NT2/D1 (cell line): ENCODE measurements around the gene WDFY4.
A peak's percentile ranks its signal among the peaks of the same experiment; 100 is the strongest.

ENCODE experiments used
- DNase-seq: peaks from one replicate; pipeline ENCODE4 v3.0.0-alpha.2; 2011; ENCODE audit warnings: low read depth, low spot score
- H3K27me3 ChIP-seq: 2 replicates; pipeline ENCODE4 v1.6.0; 2011; ENCODE audit warnings: mild to moderate bottlenecking; ENCODE audit not compliant: insufficient read length, insufficient read depth
- H3K36me3 ChIP-seq: 2 replicates; pipeline ENCODE4 v1.6.1; 2011; ENCODE audit warnings: mild to moderate bottlenecking, low read length, mixed read lengths; ENCODE audit not compliant: insufficient read depth, insufficient read length
- H3K4me1 ChIP-seq: 2 replicates; pipeline ENCODE4 v1.5.1; 2011; ENCODE audit not compliant: insufficient read depth, insufficient read length
- H3K4me3 ChIP-seq: 2 replicates; pipeline ENCODE4 v1.5.1; 2011; ENCODE audit warnings: low read depth; ENCODE audit not compliant: insufficient read length
- H3K9ac ChIP-seq: 2 replicates; pipeline ENCODE4 v1.6.0; 2011; ENCODE audit warnings: low read depth; ENCODE audit not compliant: insufficient read length
- H3K9me3 ChIP-seq: 2 replicates; pipeline ENCODE4 v1.5.1; 2011; ENCODE audit warnings: mild to moderate bottlenecking, low read length; ENCODE audit not compliant: insufficient read depth
- SUZ12 ChIP-seq: IDR thresholded peaks from 2 replicates; pipeline ENCODE4 v1.6.1; 2011; ENCODE audit not compliant: insufficient read length, insufficient read depth; ENCODE audit errors: extremely low read depth
- YY1 ChIP-seq: IDR thresholded peaks from 2 replicates; pipeline ENCODE4 v1.6.1; 2011; ENCODE audit not compliant: insufficient read length, insufficient read depth
- ZNF274 ChIP-seq: IDR thresholded peaks from 2 replicates; pipeline ENCODE4 v1.6.1; 2011; ENCODE audit warnings: mild to moderate bottlenecking, low read depth, low read length

Gene WDFY4

DNA sequence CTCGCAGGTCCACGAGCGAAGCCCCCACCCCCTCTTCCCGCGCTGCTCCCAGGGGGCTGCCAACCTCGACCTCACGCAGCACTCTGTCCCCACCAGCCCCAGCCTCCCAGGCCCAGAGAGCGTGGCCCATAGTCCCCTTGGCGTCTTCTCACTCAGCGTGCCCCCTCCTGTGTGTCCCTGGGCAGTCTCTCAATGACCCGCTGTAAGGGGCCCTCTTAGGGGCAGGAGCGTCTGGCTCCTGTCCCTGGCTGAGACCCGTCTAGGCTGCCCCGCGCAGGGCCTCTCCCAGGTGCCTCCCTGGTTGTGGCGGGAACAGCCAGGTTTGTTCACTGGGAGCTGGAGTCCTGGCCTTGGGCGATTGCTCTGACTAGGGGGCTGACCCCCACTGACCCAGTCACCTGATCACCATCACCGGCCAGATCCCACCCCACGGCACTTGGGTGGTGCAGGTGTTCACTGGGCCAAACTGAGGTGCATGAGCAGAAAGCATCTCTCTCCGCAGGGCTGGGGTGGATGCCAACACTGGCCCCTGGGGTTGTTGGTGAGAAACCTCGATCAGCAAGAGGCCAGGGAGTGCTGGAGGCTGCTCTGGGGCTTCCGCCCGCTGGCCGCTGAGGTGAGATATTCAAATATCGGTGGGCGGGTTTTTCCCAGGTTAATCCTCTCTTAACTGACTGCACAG is 12.6 kb upstream of the WDFY4 start:
- Histone ChIP-seq H3K4me3 (no peak overlapping the region), H3K9me3 (no peaks in the 10 kb centered on the region; the same call in 1 of the 2 replicates), H3K36me3 (no peaks in the 10 kb centered on the region), H3K9ac (peak overlapping the region; percentile 42), H3K4me1 (peaks cover 5% of the 10 kb centered on the region), H3K27me3 (no peaks in the 10 kb centered on the region)
- no peak for TF ChIP-seq YY1
- TF ChIP-seq SUZ12: no peak
- no peak for TF ChIP-seq ZNF274
- no peak for DNase-seq

DNA sequence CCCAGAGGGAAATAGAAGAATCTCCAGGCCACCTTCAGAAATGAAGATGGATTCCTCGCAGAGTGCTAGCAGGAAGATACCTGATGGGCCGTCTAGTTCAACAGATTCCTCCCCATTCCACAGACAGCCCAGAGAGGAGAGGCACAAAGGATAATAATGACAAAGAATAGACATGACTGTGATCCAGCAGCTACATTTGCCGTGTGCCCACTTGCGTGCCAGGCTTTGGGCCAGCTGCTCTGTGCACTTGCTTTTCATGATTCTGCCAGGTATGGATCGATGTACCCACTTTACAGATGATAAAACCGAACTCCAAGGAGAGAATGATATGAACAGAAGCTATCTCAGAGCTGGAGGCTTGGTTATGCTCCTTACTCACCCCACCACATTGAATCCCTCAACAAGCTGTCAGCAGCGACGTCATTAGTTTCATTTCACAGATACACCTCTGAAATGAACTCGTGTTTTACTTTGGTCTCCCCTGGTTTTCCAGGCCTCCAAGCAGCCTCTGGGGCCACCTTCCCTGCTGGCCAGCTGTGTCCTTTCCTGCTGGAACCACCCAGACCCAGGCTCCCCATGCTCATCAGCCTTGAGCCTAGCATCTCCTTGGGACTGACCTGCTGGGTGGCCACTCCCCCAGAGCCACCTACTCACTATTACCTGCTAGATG is 11.9 kb upstream of the WDFY4 start:
- Histone ChIP-seq H3K9ac (no peak overlapping the region), H3K4me3 (no peak overlapping the region), H3K36me3 (no peaks in the 10 kb centered on the region), H3K9me3 (no peaks in the 10 kb centered on the region; the same call in 1 of the 2 replicates), H3K4me1 (peaks cover 5% of the 10 kb centered on the region), H3K27me3 (no peaks in the 10 kb centered on the region)
- TF ChIP-seq SUZ12 (no peak), YY1 (no peak), ZNF274 (no peak)
- DNase-seq: no peak

DNA sequence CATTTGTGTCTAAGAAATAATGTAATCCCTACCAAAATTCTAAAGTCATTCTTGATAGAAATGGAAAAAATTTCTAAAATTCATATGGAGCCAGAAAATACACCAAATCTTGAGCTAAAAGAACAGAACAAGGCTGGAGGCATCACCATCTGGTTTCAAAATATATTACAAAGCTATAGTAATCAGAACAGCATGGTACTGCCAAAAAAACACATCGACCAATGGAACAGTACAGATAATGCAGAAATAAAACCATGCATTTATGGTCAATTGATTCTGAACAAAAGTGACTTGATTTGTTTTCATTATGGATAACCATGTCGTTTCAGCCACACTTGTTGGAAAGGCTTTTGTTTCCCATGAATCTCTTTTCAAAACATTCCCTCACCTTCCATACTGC is 7.0 kb upstream of the WDFY4 start:
- no peak for DNase-seq
- Histone ChIP-seq H3K4me3 (no peak overlapping the region), H3K4me1 (no peaks in the 10 kb centered on the region), H3K36me3 (no peaks in the 10 kb centered on the region), H3K27me3 (no peaks in the 10 kb centered on the region), H3K9me3 (no peaks in the 10 kb centered on the region; the same call in 1 of the 2 replicates), H3K9ac (no peak overlapping the region)
- TF ChIP-seq YY1 (no peak), ZNF274 (no peak), SUZ12 (no peak)

DNA sequence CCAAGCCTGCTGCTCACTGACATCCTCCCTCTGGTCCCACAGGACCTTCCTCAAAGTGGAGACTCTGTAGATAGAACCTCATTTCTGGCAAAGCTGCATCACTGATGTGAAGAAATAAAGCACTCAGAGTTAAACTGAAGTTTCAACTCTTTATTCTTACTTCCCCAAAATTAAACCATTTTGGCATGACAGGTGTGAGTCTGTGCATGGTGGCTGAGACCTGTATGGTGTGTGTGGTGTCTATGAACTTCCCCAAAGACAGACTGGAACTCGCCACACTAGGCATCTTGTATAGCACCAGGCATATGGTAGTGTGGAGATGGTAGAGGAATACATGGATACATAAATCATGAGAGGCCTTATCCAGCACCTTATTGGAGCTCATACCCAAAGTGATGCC is 6.6 kb upstream of the WDFY4 start:
- H3K9ac ChIP-seq: no peak overlapping the region
- H3K4me3 ChIP-seq: no peak overlapping the region
- TF ChIP-seq SUZ12: no peak
- no peak for TF ChIP-seq YY1
- TF ChIP-seq ZNF274: no peak
- no peaks in the 10 kb centered on the region for H3K4me1 ChIP-seq
- H3K36me3 ChIP-seq: no peaks in the 10 kb centered on the region
- H3K27me3 ChIP-seq: no peaks in the 10 kb centered on the region
- no peaks in the 10 kb centered on the region; the same call in 1 of the 2 replicates for H3K9me3 ChIP-seq
- no peak for DNase-seq

DNA sequence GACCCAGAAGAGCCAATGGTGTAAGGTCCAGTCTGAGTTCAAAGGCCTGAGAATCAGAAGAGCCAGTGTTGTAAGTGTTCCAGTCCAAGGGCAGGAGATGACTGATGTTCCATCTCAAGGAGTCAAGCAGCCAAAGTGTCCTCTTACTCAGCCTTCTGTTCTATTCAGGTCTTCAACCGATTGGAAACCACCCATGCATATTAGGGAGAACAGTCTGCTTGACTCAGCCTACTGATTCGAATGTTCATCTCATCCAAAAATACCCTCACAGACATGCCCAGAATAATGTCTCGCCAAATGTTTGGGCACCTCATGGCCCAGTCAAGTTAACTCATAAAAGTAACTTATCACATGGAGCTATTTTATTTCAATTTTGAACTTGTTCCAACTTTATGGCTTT is 2.9 kb upstream of the WDFY4 start:
- DNase-seq: no peak
- H3K9ac ChIP-seq: no peak overlapping the region

DNA sequence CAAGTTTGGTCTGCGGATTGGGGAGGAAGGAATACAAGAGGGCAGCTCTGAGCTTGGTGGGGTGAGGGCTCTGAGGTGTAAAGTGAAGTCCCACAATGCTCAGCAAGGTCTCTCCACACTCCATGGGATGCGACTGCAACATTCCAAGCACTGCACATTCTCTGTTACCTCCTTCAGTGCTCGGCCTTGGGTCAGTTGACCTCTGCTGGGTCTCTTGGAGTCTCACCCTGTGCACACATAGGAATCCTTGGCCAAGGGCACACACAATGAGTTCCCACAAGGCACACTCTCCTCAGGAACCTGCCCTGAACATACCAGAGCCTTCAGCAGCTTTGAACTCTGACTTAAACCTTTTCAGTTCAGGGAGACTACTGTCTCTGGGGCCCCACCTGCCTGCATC is 2.4 kb upstream of the WDFY4 start:
- no peak for DNase-seq
- H3K9me3 ChIP-seq: no peaks in the 10 kb centered on the region
- no peaks in the 10 kb centered on the region for H3K27me3 ChIP-seq
- H3K36me3 ChIP-seq: no peaks in the 10 kb centered on the region
- H3K4me1 ChIP-seq: no peaks in the 10 kb centered on the region
- TF ChIP-seq SUZ12: no peak
- TF ChIP-seq YY1: no peak
- TF ChIP-seq ZNF274: no peak
- H3K4me3 ChIP-seq: no peak overlapping the region
- no peak overlapping the region for H3K9ac ChIP-seq

More for the DNA sequence above, 2.9 kb upstream of the WDFY4 start:
- TF ChIP-seq SUZ12: no peak
- TF ChIP-seq YY1: no peak
- H3K27me3 ChIP-seq: no peaks in the 10 kb centered on the region
- H3K36me3 ChIP-seq: no peaks in the 10 kb centered on the region
- H3K9me3 ChIP-seq: no peaks in the 10 kb centered on the region
- no peak overlapping the region for H3K4me3 ChIP-seq
- no peaks in the 10 kb centered on the region for H3K4me1 ChIP-seq

DNA sequence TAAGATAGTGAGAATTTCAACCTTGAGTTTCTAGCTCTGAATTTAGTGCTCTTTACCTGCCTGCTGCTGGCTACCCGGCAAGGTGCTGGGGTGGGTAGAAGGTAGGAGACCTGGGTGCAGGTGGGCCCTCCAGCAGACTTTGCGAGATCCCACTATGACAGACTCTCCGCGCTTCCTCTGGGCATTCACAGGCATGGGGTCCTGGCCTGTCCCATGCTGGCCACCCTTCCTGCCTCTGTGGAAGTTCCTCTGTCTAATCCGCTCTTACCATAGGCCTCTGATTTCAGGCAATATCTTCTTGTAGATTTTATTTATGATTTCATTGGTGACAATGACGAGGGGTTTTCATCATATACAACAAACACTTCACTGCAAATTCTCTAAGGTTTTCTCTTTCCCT is 1.2 kb upstream of the WDFY4 start:
- TF ChIP-seq YY1 (no peak), SUZ12 (no peak), ZNF274 (no peak)
- Histone ChIP-seq H3K9me3 (no peaks in the 10 kb centered on the region), H3K27me3 (no peaks in the 10 kb centered on the region), H3K9ac (no peak overlapping the region), H3K4me1 (no peaks in the 10 kb centered on the region), H3K4me3 (no peak overlapping the region), H3K36me3 (no peaks in the 10 kb centered on the region)
- no peak for DNase-seq
